SK-N-SH (cell line): ENCODE results near the gene NPTX1. TPM values are rescaled to one million over a fixed set of nuclear protein-coding genes. Genes with fewer than 3 reads are reported as not detected.

ENCODE experiments used
- CTCF ChIA-PET: fragments of 300-600, 350-600 bp; formaldehyde crosslinking; extraction: SDS; loops from one replicate; lab custom pipeline; 2021; lab: Yijun Ruan, JAX
- POLR2A ChIA-PET: fragments of 350-600 bp; sonication (Branson Sonifier 250); formaldehyde crosslinking; extraction: SDS; loops from one replicate; lab custom pipeline; 2020; ENCODE audit warnings: antibody characterized with exemption, inconsistent platforms; lab: Yijun Ruan, JAX
- DNase-seq: peaks from one replicate; pipeline ENCODE4 v3.0.0; 2012
- H2AFZ ChIP-seq: fragments of 200-600 bp; sonication (generic); 2 replicates; pipeline ENCODE4 v1.8.1; 2016; ENCODE audit warnings: antibody characterized with exemption, mild to moderate bottlenecking, low read depth
- H3F3A ChIP-seq: fragments of 200-600 bp; sonication (generic); replicated peaks from 2 replicates; pipeline ENCODE3; 2016; ENCODE audit warnings: antibody characterized with exemption, mild to moderate bottlenecking; ENCODE audit not compliant: insufficient read depth
- H3K27ac ChIP-seq, 2 experiments: fragments of 200-500 bp in 1 of 2; fragments of 200-600 bp in 1 of 2; sonication (Bioruptor generic) in 1 of 2; sonication (generic), shearing (Covaris generic) in 1 of 2; 2 replicates each; pipeline versions ENCODE4 v1.5.1 to v1.6.1; 2014 to 2016; ENCODE audit warnings: low read depth in 2 of 2, inconsistent platforms in 1 of 2, low read length in 1 of 2, mild to moderate bottlenecking in 1 of 2, mixed read lengths in 1 of 2
- H3K27me3 ChIP-seq: fragments of 200-600 bp; sonication (generic), shearing (Covaris generic); 2 replicates; pipeline ENCODE4 v1.6.1; 2016; ENCODE audit warnings: mixed run types; ENCODE audit not compliant: insufficient read depth
- H3K36me3 ChIP-seq, 2 experiments: fragments of 200-500 bp in 1 of 2; fragments of 200-600 bp in 1 of 2; sonication (Bioruptor generic) in 1 of 2; sonication (generic) in 1 of 2; replicated peaks in 1 of 2; 2 replicates each; pipeline versions ENCODE3 to v1.5.1; 2014 to 2016; ENCODE audit warnings: low read length in 1 of 2, mild to moderate bottlenecking in 1 of 2; ENCODE audit not compliant: insufficient read depth in 2 of 2, control insufficient read depth in 1 of 2
- H3K4me1 ChIP-seq, 2 experiments: fragments of 200-500 bp in 1 of 2; fragments of 200-600 bp in 1 of 2; sonication (Bioruptor generic) in 1 of 2; sonication (generic), shearing (Covaris generic) in 1 of 2; 2 replicates each; pipeline versions ENCODE4 v1.5.1 to v1.6.1; 2014 to 2016; ENCODE audit warnings: low read depth in 1 of 2, low read length in 1 of 2, mixed run types in 1 of 2; ENCODE audit not compliant: insufficient read depth in 2 of 2, control insufficient read depth in 1 of 2
- H3K4me2 ChIP-seq: fragments of 200-600 bp; sonication (generic), shearing (Covaris generic); 2 replicates; pipeline ENCODE4 v1.6.1; 2017; ENCODE audit warnings: mixed run types
- H3K4me3 ChIP-seq, 2 experiments: fragments of 200-500 bp in 1 of 2; fragments of 200-600 bp in 1 of 2; sonication (Bioruptor generic) in 1 of 2; sonication (generic), shearing (Covaris generic) in 1 of 2; 2 replicates each; pipeline versions ENCODE4 v1.5.1 to v1.8.1; 2014 to 2016; ENCODE audit warnings: low read depth in 2 of 2, inconsistent platforms in 1 of 2, low read length in 1 of 2, mild to moderate bottlenecking in 1 of 2, mixed read lengths in 1 of 2, moderate library complexity in 1 of 2
- H3K79me2 ChIP-seq: fragments of 200-600 bp; sonication (generic); 2 replicates; pipeline ENCODE4 v1.8.1; 2017; ENCODE audit warnings: mild to moderate bottlenecking; ENCODE audit not compliant: insufficient read depth
- H3K9ac ChIP-seq: fragments of 200-600 bp; sonication (generic); 2 replicates; pipeline ENCODE4 v1.6.1; 2017; ENCODE audit warnings: mixed run types
- H3K9me2 ChIP-seq: fragments of 200-600 bp; sonication (generic); 2 replicates; pipeline ENCODE4 v1.6.1; 2017; ENCODE audit warnings: mixed run types
- H3K9me3 ChIP-seq: fragments of 200-600 bp; sonication (generic); 2 replicates; pipeline ENCODE4 v1.6.1; 2017; ENCODE audit warnings: mixed run types, mild to moderate bottlenecking, moderate library complexity
- H4K20me1 ChIP-seq: fragments of 200-600 bp; sonication (generic); 2 replicates; pipeline ENCODE4 v1.6.1; 2017; ENCODE audit warnings: mild to moderate bottlenecking, mixed run types; ENCODE audit not compliant: insufficient read depth
- ELF1 ChIP-seq: IDR thresholded peaks from 2 replicates; pipeline ENCODE4 v1.4.0; 2012
- FOXJ3 ChIP-seq: sonication (generic); formaldehyde crosslinking; IDR thresholded peaks from 2 replicates; pipeline ENCODE4 v1.5.1; 2020; ENCODE audit warnings: mild to moderate bottlenecking, missing genetic modification reagents
- NFIC ChIP-seq: IDR thresholded peaks from 2 replicates; pipeline ENCODE4 v1.4.0; 2012; ENCODE audit warnings: borderline replicate concordance
- POLR2AphosphoS5 ChIP-seq: IDR thresholded peaks from 2 replicates; pipeline ENCODE4 v1.6.1; 2012; ENCODE audit warnings: low read depth, low read length
- RAD21 ChIP-seq: IDR thresholded peaks from 2 replicates; pipeline ENCODE4 v1.6.1; 2012; ENCODE audit warnings: mild to moderate bottlenecking, low read length
- SMC3 ChIP-seq: IDR thresholded peaks from 2 replicates; pipeline ENCODE4 v1.6.1; 2012; ENCODE audit warnings: low read depth, low read length, improper control_type of control experiment
- TEAD4 ChIP-seq: IDR thresholded peaks from 2 replicates; pipeline ENCODE4 v1.4.0; 2012; ENCODE audit warnings: mild to moderate bottlenecking, borderline replicate concordance; ENCODE audit not compliant: insufficient read depth
- WGBS: methylation state at CpG from one replicate; pipeline ENCODE4 v1.1.6; 2017; ENCODE audit warnings: low lambda C conversion rate; 5-methylcytosine and 5-hydroxymethylcytosine counted together
- polyA plus RNA-seq, 3 experiments: library from polyadenylated mRNA; depleted of rRNA; stranded (reverse); fragments of >200 nt; gene quantifications; 2 replicates each; pipeline ENCODE4 v1.2.3, GENCODE V29; 2012
- small RNA-seq, 7 experiments: library from RNA; depleted of rRNA; stranded (forward); fragments of <200 nt; gene quantifications; one replicate each; pipeline ENCODE3, GENCODE V24; 2012
- TF ChIP-seq, protein P1 (sequence below): IDR thresholded peaks from 2 replicates; pipeline ENCODE4 v1.4.0; 2012; ENCODE audit warnings: low read depth, borderline replicate concordance
- TF ChIP-seq, protein P2 (sequence below): fragments of 150-350 bp; IDR thresholded peaks from 2 replicates; pipeline ENCODE4 v1.6.1; 2016; ENCODE audit warnings: mild to moderate bottlenecking, low read depth, low read length
- TF ChIP-seq, protein P3 (sequence below): fragments of 150-350 bp; IDR thresholded peaks from 2 replicates; pipeline ENCODE4 v1.6.1; 2017; ENCODE audit warnings: antibody characterized with exemption, low read length, low read depth, borderline replicate concordance

NPTX1 gene
- polyA plus RNA-seq, 1 of the 3 experiments (the other 2 are of a cell fraction): 0.05 TPM

DNA sequence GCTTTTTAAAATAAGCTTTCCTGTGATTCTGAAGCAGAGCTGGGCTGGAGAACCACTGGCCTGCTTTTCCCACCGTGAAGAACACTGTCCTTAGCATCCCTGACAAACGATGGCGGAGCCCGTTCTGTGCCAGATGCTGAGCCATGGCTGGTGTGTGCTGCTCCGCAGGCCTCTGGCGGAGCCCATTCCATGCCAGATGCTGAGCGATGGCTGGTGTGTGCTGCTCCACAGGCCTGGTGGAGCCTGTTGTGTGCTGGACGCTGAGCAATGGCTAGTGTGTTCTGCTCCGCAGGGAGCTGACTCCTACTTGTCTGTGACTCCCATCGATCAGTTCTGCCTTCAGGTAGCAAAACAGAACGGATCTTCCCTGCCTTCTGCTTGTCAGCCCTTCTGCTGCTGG lies 57.2 kb downstream of the NPTX1 start:
- H3K27ac ChIP-seq: no peak overlapping the region
- peaks cover 5% of the 10 kb centered on the region for H3F3A ChIP-seq
- peaks cover 25 to 28% of the 10 kb centered on the region in 2 experiments for H3K36me3 ChIP-seq
- H3K4me1 ChIP-seq: peaks cover 5 to 15% of the 10 kb centered on the region in 2 experiments; a peak in 2 of 4 replicates
- CTCF ChIA-PET: interaction anchor here (1.2 to 6.5 kb wide), 2 partner anchors 7 to 609 kb away, joined by 3 to 47 read pairs; no protein-coding TSS in a partner anchor
- H3K4me3 ChIP-seq: no peak overlapping the region
- H3K9ac ChIP-seq: no peak overlapping the region
- H3K9me3 ChIP-seq: no peaks in the 10 kb centered on the region
- POLR2A ChIA-PET: no interaction called here
- DNase-seq: peak; percentile 33
- no peaks in the 10 kb centered on the region for H3K9me2 ChIP-seq
- H3K27me3 ChIP-seq: no peaks in the 10 kb centered on the region
- H4K20me1 ChIP-seq: peaks cover 31% of the 10 kb centered on the region
- H3K4me2 ChIP-seq: no peak overlapping the region
- H3K79me2 ChIP-seq: peaks cover 41% of the 10 kb centered on the region
- no peak overlapping the region for H2AFZ ChIP-seq
- WGBS: 85% methylated on average over 11 of the region's 11 CpGs
- TF ChIP-seq ELF1 (no peak), NFIC (no peak), FOXJ3 (no peak), SMC3 (no peak)
- TF ChIP-seq, protein P1, sequence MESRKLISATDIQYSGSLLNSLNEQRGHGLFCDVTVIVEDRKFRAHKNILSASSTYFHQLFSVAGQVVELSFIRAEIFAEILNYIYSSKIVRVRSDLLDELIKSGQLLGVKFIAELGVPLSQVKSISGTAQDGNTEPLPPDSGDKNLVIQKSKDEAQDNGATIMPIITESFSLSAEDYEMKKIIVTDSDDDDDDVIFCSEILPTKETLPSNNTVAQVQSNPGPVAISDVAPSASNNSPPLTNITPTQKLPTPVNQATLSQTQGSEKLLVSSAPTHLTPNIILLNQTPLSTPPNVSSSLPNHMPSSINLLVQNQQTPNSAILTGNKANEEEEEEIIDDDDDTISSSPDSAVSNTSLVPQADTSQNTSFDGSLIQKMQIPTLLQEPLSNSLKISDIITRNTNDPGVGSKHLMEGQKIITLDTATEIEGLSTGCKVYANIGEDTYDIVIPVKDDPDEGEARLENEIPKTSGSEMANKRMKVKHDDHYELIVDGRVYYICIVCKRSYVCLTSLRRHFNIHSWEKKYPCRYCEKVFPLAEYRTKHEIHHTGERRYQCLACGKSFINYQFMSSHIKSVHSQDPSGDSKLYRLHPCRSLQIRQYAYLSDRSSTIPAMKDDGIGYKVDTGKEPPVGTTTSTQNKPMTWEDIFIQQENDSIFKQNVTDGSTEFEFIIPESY: no peak

DNA sequence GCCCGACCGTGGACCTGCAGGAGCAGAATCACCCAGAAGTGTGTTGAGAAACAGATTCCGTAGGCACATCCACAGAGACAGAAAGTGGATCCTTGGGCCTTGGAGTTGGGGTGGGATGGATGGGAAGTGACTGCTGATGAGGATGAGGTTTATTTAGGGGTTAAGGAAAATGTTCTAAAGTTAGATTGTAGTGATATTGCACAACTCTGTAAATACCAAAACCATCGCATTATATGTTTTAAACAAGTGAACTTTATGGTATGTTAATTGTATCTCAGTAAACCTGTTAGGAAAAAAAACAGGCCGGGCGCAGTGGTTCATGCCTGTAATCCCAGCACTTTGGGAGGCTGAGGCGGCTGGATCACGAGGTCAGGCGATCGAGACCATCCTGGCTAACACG lies 57.8 kb downstream of the NPTX1 start:
- no peak overlapping the region for H3K4me3 ChIP-seq
- H3K9me3 ChIP-seq: no peaks in the 10 kb centered on the region
- no peak overlapping the region for H3K9ac ChIP-seq
- H3K79me2 ChIP-seq: peaks cover 43% of the 10 kb centered on the region
- TF ChIP-seq FOXJ3: no peak
- TF ChIP-seq RAD21: no peak
- TF ChIP-seq POLR2AphosphoS5: no peak
- TF ChIP-seq, protein P2, sequence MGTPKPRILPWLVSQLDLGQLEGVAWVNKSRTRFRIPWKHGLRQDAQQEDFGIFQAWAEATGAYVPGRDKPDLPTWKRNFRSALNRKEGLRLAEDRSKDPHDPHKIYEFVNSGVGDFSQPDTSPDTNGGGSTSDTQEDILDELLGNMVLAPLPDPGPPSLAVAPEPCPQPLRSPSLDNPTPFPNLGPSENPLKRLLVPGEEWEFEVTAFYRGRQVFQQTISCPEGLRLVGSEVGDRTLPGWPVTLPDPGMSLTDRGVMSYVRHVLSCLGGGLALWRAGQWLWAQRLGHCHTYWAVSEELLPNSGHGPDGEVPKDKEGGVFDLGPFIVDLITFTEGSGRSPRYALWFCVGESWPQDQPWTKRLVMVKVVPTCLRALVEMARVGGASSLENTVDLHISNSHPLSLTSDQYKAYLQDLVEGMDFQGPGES: no peak
- no peak for TF ChIP-seq ELF1
- TF ChIP-seq TEAD4: no peak
- TF ChIP-seq, protein P3, sequence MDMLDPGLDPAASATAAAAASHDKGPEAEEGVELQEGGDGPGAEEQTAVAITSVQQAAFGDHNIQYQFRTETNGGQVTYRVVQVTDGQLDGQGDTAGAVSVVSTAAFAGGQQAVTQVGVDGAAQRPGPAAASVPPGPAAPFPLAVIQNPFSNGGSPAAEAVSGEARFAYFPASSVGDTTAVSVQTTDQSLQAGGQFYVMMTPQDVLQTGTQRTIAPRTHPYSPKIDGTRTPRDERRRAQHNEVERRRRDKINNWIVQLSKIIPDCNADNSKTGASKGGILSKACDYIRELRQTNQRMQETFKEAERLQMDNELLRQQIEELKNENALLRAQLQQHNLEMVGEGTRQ: no peak
- no peaks in the 10 kb centered on the region for H3K27me3 ChIP-seq
- no peak for DNase-seq
- H3K36me3 ChIP-seq: peaks cover 25 to 28% of the 10 kb centered on the region in 2 experiments
- POLR2A ChIA-PET: no interaction called here
- no peak overlapping the region for H2AFZ ChIP-seq
- CTCF ChIA-PET: interaction anchor here (1.2 to 6.5 kb wide), 3 partner anchors 8 to 608 kb away, joined by 3 to 47 read pairs (median 5); no protein-coding TSS in a partner anchor
- peaks cover 5 to 22% of the 10 kb centered on the region in 2 experiments; a peak in 2 of 4 replicates for H3K4me1 ChIP-seq
- WGBS: 96% methylated on average over 11 of the region's 11 CpGs
- H3K27ac ChIP-seq: no peak overlapping the region
- H3K4me2 ChIP-seq: no peak overlapping the region
- H3F3A ChIP-seq: peaks cover 5% of the 10 kb centered on the region
- H3K9me2 ChIP-seq: no peaks in the 10 kb centered on the region
- peaks cover 31% of the 10 kb centered on the region for H4K20me1 ChIP-seq

Small RNA genes lying within 50 kb of the gene (small RNA-seq; reads per million reads assigned to genes)
- gene AC120024.2: 0 reads per million in 7 experiments
- 0 reads per million in 7 experiments for gene AC120024.3
- 0 to 0.53 (median 0) reads per million in 7 experiments for gene MIR4730

Other genes starting within 250 kb of the NPTX1 start
- gene RNF213, start 215.8 kb downstream of the NPTX1 start, polyA plus RNA-seq (2012; rRNA removed): 53.5 and 57.5 TPM in 2 replicates
- gene ENDOV, start 61.4 kb downstream of the NPTX1 start, polyA plus RNA-seq (2012; rRNA removed): 83.6 and 90.3 TPM in 2 replicates
- 9.0 and 14.9 TPM in 2 replicates for gene RPTOR, start 68.2 kb upstream of the NPTX1 start, polyA plus RNA-seq (2012; rRNA removed)